Measurements from ENCODE around the gene CKAP2.
A peak's percentile ranks its signal among the peaks of the same experiment; 100 is the strongest.
"Not testable (repeated sequence)": the region's sequence is repeated elsewhere in the genome, so short reads cannot be mapped to it uniquely, and the experiment has no call there.

The CKAP2 gene

DNA sequence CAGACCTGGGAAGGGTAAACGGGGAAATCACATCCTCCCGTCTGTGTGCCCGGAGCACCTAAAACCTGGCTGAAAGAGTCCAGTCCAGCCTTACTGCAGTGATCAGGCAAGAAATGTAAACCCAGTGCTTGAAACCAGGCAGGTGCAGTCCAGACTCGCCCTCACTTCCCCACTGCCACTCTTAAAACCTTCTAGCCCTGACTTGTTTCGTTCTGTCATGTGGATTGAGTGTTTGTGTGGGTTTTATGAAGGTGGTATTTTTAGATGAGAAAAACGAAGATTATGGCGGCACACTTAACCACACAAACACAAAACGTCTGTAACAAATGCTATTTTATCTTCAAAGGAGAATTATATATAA is 839 bp upstream of the CKAP2 start:
- DNase-seq, result no peak

DNA sequence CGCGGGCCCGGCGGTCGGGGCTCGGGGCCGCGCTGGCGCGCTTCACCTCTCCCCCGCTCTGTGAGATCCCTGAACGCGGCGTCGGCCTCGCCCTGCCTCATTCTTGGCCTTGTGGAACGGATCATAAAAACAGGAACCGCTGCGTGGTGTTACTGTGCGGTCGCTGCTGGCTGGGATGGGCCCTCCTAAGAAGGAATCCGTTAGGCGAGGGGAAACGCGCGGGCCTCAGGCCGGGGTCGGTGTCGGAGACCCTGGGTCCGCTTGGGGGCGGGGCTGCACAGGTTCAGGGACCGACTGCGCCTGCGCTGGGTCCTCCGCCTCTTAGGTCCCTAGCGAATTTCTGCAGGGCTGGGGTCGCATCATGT is 381 bp downstream of the CKAP2 start:
- peak; percentile 74 for DNase-seq

DNA sequence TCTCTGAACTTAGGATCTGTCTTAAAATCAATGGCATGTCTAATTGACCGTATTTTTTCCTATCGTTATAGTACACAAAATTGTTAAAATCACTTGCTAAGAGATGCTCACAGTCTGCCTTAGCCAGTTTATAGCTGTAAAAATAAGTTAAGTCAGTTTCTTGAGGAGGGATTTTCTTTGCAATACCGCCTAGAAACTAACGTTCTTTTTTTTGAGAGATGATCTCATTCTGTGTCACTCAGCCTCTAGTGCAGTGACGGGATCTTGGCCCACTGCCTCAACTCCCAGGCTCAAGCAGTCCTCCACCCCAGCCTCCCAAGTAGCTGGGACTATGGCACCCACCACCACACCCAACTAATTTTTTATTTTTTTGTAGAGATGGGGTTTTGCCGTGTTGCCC is 4.4 kb downstream of the CKAP2 start:
- DNase-seq, result no peak

DNA sequence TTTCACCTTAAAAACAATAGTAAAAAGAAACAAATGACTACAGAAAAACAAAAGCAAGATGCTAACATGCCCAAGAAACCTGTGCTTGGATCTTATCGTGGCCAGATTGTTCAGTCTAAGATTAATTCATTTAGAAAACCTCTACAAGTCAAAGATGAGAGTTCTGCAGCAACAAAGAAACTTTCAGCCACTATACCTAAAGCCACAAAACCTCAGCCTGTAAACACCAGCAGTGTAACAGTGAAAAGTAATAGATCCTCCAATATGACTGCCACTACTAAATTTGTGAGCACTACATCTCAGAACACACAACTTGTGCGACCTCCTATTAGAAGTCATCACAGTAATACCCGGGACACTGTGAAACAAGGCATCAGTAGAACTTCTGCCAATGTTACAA is 6.0 kb downstream of the CKAP2 start:
- no peak for DNase-seq

DNA sequence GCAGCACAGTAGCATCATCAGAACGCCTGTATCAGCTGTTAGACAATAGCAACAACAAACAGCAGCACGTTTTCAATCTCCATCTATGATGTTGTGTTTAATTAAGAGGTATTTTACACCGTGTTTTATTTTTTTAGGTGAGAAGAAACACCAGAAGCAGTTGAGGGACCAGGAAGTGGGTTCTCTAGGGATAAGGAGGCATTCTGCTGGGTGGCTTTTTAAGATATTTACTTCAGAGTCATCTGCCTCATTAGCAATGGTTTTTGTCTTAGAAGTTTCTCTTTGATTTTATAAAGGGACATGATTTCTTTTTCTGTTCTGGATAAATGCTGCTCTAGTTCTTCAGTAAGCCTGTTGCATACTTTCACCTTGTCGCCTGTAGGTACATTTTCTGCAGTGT is 8.2 kb downstream of the CKAP2 start:
- no peak for DNase-seq

DNA sequence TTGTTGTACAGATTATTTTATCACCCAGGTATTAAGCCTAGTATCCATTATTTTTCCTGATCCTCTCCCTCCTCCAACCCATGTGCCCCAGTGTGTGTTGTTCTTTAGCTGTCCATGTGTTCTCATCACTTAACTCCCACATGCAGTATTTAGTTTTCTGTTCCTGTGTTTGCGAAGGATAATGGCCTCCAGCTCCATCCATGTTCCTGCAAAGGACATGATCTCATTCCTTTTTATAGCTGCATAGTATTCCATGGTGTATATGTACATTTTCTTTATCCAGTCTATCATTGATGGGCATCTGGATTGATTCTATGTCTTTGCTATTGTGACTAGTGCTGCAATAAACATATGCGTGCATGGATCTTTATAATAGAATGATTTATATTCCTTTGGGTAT is 13.2 kb downstream of the CKAP2 start:
- DNase-seq, result not testable (repeated sequence)

DNA sequence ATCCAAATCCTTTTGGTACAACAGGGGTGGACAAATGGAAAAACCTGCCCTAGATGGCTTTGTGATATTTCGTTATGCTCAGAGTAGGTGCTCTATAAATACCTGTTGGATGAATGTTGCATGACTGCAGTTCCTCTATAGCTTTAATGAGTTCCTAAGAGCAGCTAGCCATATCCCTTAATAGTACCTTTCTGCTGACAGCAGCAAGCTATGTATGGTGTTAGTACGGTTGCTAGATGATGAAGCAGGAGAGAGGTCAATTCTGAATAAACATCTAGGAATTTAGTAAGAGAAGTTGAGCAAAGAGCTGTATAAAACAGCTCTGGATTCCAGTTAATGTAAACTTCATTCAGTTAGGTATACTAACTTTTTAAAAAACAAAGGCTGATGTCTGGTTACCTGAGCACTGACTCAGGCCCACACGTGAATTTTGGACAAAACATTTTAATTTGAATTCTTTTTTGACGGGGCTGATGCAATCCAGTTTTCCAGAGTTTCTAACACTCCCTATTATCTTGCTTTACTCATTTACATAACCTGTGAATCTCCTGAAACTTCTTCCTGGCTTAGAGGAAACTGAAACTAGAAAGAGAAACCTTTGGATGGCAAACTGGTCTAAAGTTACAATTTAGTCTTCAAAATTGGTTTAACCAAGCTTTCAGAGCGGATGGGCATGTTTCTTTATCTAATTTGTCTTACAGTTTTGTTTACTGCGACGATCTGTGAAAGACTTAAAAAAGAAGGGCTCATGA is 25.6 kb downstream of the CKAP2 start:
- DNase-seq, result not testable (repeated sequence)

DNA sequence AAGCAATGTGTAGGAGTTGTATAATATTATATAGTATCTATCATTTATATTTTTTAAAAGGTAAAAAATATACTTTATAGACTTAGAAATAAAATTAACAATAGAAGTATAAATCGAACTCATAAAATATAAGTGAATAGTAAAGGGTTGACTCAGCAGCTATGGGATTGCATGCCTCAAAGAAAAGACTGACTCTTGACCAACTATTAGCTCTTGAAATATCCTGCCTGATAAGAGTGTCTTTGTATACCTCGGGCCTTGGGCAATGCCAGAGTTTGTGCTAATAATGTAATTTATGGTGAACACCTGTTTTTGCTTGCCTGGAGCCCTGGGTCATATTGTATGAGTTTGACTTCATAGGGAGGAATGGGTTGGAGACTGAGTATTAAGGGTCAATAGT is 31.8 kb downstream of the CKAP2 start:
- DNase-seq, result not testable (repeated sequence)

DNA sequence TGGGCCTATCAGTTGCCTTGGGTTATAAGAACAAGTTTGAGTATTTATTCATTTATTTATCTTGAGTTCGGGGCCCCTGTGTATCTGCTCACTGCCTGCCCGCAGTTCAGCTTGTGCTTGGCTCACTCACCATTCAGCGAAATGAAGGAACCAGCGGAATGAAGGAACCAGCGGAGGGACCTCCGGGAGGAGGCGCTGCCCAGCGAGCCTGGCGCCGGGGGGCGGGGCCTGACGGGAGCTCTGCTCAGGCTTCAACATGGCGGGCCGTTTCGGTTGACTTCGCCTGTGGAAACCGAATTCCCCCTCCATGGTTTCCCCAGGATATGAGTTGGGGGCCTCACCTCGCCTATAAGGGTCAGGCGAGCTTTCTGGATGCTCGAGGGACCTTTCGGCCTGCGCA is 33.5 kb downstream of the CKAP2 start:
- not testable (repeated sequence) for DNase-seq

DNA sequence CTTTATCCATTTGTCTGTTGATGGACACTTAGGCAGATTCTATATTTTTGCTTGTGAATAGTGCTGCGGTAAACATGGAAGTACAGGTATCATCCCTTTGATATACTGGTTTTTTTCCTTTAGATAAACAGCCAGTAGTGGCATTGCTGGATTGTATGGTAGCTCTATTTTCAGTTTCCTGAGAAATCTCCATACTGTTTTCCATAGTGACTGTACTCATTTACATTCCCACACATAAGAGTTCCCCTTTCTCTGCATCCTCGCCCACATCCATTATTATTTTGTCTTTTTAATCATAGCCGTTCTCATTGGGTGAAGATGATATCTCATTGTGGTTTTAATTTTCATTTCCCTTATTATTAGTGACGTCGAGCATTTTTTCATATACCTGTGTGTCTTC is 35.7 kb downstream of the CKAP2 start:
- not testable (repeated sequence) for DNase-seq

DNA sequence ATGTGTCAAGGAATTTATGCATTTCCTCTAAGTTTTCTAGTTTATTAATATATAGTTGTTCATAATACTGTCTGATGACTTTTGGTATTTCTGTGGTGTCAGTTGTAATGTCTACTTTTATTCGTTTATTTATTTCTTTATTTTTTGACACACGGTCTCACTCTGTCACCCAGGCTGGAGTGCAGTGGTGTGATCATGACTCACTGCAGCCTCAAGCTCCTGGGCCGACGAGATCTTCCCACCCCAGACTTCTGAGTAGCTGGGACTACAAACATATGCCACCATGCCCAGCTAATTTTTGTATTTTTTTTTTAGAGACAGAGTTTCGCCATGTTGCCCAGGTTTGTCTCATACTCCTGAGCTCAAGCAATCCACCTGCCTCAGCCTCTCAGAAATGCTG is 39.0 kb downstream of the CKAP2 start:
- not testable (repeated sequence) for DNase-seq

DNA sequence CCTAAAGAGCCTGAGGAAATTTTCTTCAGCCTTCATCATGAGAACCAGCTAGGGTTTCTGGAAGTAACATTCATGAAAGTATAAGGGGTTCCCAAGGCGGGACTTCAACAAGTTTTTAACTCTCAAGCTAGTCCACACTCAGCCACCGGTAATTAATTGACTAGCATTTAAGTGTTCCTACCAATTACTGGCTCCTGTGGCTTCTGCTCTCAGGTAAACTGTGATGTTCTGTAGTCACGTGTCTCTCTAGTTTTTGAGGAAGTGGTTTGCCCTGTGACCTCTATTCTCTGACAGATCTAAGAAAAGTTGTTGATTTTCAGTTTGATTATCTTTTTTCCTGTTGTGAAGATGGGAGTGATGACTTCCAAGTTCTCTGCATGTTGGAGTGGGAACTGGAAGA is 42.7 kb downstream of the CKAP2 start:
- not testable (repeated sequence) for DNase-seq

DNA sequence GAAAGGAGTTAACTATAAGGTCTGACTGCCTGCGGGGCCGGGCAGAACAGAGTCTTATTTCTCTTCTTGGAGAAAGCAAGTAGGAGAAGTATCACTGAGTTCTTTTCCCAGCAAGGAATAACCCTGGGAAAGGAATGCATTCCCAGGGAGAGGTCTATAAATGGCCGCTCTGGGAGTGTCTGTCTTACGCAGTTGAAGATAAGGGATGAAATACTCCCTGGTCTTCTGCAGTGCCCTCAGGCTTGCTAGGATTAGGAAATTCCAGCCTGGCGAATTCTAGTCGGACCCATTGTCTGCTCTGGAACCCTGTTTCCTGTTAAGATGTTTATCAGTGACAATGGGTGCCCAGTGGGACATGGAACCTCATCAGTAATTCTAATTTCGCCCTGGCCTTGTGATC is 47.0 kb downstream of the CKAP2 start:
- not testable (repeated sequence) for DNase-seq

DNA sequence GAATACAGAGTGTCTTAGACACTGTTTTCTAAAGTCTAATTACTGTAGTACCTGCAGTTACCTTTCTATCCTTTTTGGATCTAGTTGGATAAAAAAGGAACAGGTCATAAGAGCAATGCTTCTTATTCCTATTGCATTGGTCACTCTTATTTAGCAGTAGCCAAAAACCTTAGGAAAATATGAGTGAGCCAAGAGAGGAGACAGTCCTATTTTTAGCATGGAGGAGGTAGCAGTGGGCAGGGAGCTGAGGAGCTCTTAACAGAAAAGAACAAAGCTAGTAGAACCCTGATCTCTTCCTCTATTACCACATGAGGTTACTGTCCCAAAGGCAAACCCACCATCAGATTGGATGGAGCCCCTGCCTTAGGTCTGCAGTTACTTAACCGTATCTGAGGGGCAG is 50.6 kb downstream of the CKAP2 start:
- DNase-seq, result not testable (repeated sequence)

DNA sequence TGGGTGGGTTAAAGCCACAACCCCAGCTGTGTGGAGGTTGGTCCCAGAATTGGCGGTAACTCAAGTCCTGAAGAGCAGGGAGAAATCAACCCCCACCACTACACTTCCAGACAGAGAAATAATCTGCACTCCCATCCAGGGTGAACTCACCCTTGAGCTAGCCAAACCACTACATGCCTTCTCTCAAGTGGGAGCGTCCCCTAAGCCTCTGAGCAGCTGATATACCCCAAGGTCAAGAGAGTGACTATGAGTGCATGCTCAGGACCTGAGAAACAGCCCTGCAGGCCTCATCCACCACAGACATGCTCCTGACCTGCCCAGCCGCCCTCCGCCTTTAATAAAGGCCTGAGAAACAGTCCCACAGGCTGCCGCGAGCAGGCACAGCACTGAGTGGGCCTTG is 54.3 kb downstream of the CKAP2 start:
- DNase-seq, result not testable (repeated sequence)

DNA sequence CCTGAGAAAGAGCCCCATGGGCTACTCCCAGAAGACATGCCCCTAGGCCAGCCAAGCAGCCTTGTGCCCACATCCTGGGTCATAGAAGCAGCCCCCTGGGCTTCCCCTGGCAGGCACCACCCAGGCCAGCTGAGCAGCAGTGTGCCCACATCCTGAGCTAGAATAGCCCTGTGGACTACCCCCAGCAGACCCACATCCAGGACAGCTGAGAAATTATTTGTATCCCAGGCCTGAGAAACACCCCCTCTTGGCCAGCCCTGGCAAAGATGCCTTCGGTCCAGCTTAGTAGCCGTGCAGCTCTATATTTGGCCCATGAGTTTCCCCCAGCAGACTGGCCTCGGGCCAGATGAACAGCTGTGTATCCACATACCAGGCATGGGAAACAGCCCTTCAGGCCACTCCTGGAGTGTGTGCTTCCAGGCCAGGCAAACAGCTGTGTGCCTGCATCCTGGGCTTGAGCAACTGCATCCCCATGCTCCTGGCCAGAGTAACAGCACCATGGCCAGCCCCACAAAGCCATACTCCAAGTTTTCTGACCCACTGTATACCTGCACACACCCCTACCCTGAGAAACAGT is 55.0 kb downstream of the CKAP2 start:
- DNase-seq, result not testable (repeated sequence)

DNA sequence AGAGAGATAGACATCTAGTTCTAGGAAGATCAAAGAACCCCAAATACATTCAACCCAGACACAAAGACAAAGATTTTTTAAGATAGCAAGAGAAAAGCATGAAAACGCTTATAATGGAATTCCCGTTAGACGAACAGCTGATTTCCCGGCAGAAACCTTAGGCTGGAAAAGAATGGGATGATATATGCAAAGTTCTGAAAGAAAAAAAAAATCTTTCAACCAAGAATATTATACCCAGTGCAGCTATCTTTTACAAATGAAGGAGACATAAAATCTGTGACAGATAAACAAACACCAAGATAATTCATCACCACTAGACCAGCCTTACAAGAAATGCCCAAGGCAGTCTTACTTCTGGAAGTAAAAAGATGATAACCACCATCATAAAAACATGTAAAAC is 56.3 kb downstream of the CKAP2 start:
- not testable (repeated sequence) for DNase-seq

DNA sequence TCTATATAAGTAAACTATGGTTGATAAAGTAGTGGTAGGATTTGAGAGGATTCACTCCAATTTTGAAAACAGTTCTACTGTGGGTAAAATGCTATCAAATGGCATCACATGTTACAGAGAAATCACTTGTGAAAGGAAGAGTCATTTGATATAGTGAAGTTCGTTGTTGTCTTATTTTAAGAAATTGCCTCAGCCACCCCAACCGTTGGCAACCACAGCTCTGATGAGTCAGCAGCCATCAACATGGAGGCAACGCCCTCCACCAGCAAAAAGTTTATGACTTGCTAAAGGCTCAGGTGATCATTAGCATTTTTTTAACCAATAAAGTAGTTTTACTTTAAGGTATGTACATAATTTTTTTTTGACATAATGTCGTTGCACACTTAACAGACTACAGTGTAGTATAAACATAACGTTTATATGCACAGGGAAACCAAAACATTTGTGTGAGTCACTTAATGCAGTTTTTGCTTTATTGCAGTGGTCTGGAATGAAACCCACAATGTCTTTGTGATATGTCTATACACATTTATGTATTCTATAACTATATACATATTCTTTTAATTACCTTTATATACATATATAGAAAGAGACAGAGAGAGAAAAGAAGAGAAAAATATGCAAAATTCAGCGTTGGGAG is 58.8 kb downstream of the CKAP2 start:
- not testable (repeated sequence) for DNase-seq

DNA sequence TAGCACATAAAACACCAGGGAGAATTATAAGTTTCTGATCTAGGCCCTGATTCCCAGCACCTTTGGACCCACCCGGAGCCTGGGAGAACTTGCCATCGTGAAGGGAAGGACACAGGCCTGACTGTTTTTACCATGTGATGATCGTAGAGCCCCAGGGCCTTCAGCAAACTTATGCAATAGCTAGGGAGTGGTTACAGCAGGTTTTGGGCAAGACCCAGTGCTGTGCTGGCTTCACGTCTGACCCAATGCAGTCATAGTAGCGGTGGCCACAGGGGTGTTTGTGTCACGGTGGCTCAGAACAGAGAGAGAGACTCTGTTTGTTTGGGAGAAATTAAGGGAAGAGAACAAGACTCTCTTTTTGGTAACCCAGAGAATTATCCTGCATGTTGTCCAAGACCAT is 68.0 kb downstream of the CKAP2 start:
- not testable (repeated sequence) for DNase-seq

Measured in KG1 (cell line).